CD8-positive, alpha-beta memory T cell (primary cell): ENCODE measurements around the gene ANKRD31. TPM values are rescaled to one million over a fixed set of nuclear protein-coding genes. Genes with fewer than 3 reads are reported as not detected.

Experiments
- CTCF ChIA-PET: fragments of 350-600 bp; sonication (Branson Sonifier 250); formaldehyde crosslinking; loops from one replicate; lab custom pipeline; 2021; ENCODE audit warnings: antibody characterized with exemption; lab: Charles Lee
- POLR2A ChIA-PET: fragments of 350-600 bp; sonication (Branson Sonifier 250); formaldehyde crosslinking; loops from one replicate; lab custom pipeline; 2021; ENCODE audit warnings: antibody characterized with exemption; lab: Charles Lee
- DNase-seq, 5 donors: peaks; one replicate each; pipeline versions ENCODE4 v3.0.0 to v3.0.0-alpha.2; 2020 to 2022; ENCODE audit warnings: mixed read lengths in 1 of 5
- H3K27ac ChIP-seq: one replicate; pipeline ENCODE4 v1.7.0; 2013; ENCODE audit warnings: low read depth, mild to moderate bottlenecking, low read length, moderate library complexity
- H3K27me3 ChIP-seq: 2 replicates; pipeline ENCODE4 v1.7.0; 2013; ENCODE audit warnings: low read length, mild to moderate bottlenecking; ENCODE audit not compliant: insufficient read depth, poor library complexity, severe bottlenecking
- H3K36me3 ChIP-seq: 2 replicates; pipeline ENCODE4 v1.7.0; 2013; ENCODE audit warnings: mild to moderate bottlenecking, low read length, moderate library complexity; ENCODE audit not compliant: insufficient read depth
- H3K4me1 ChIP-seq: 2 replicates; pipeline ENCODE4 v1.7.0; 2013; ENCODE audit warnings: mild to moderate bottlenecking, low read length, moderate library complexity; ENCODE audit not compliant: insufficient read depth
- H3K4me3 ChIP-seq: 2 replicates; pipeline ENCODE4 v1.7.0; 2013; ENCODE audit warnings: mild to moderate bottlenecking, low read length
- H3K9me3 ChIP-seq: 2 replicates; pipeline ENCODE4 v1.7.0; 2013; ENCODE audit warnings: mild to moderate bottlenecking, low read length
- H3K27ac Mint-ChIP-seq, 8 donors: one replicate each; pipeline ENCODE4 v1.8.0; 2020 to 2021; ENCODE audit warnings: mixed read lengths in 8 of 8, mild to moderate bottlenecking in 6 of 8, inconsistent platforms in 3 of 8, moderate library complexity in 3 of 8
- H3K27me3 Mint-ChIP-seq, 2 donors: one replicate each; pipeline ENCODE4 v1.8.0; 2020 to 2021; ENCODE audit warnings: mixed read lengths in 2 of 2, mild to moderate bottlenecking in 1 of 2, moderate library complexity in 1 of 2
- H3K36me3 Mint-ChIP-seq, 3 donors: one replicate each; pipeline ENCODE4 v1.8.0; 2020 to 2021; ENCODE audit warnings: mixed read lengths in 3 of 3, inconsistent platforms in 1 of 3, mild to moderate bottlenecking in 1 of 3
- H3K4me1 Mint-ChIP-seq, 3 donors: one replicate each; pipeline ENCODE4 v1.8.0; 2020 to 2021; ENCODE audit warnings: mixed read lengths in 3 of 3, inconsistent platforms in 1 of 3, mild to moderate bottlenecking in 1 of 3
- H3K4me3 Mint-ChIP-seq, 7 donors: one replicate each; pipeline ENCODE4 v1.8.0; 2020 to 2021; ENCODE audit warnings: mixed read lengths in 7 of 7, mild to moderate bottlenecking in 6 of 7, moderate library complexity in 4 of 7, inconsistent platforms in 2 of 7
- H3K9me3 Mint-ChIP-seq, 5 donors: one replicate each; pipeline ENCODE4 v1.8.0; 2020 to 2022; ENCODE audit warnings: mixed read lengths in 5 of 5, mild to moderate bottlenecking in 3 of 5, moderate library complexity in 2 of 5, inconsistent platforms in 1 of 5
- polyA plus RNA-seq: library from polyadenylated mRNA; unstranded; fragments of 300-500 nt; fragmentation: Illumina TruSeq; gene quantifications from one replicate; pipeline ENCODE4 v1.2.3, GENCODE V29; 2021
- total RNA-seq, 2 experiments: library from RNA; stranded (reverse); gene quantifications; one replicate each; pipeline ENCODE4 v1.2.3, GENCODE V29; 2021

The ANKRD31 gene
- total and polyA plus RNA-seq, 3 experiments from 2014 or later = 0.33 to 0.66 (median 0.64) TPM

GRCh38 chr5:75049456-75050351 is 187.0 kb downstream of the ANKRD31 start:
- Mint-ChIP-seq H3K27me3 (peaks cover 0 to 3% of the 10 kb centered on the region in 2 donors), H3K27ac (peak overlapping the region in 7 of 8 donors; percentile 70 to 94 (median 79)), H3K4me3 (peak overlapping the region; percentile 59 to 97 (median 93)), H3K36me3 (peaks cover 13 to 38% (median 19%) of the 10 kb centered on the region in 3 donors), H3K4me1 (peaks cover 65 to 86% (median 85%) of the 10 kb centered on the region in 3 donors), H3K9me3 (no peaks in the 10 kb centered on the region)
- peaks cover 6% of the 10 kb centered on the region for H3K36me3 ChIP-seq
- DNase-seq = peak; percentile 40 to 77 (median 55)
- peaks cover 64% of the 10 kb centered on the region for H3K4me1 ChIP-seq
- no peaks in the 10 kb centered on the region for H3K27me3 ChIP-seq
- POLR2A ChIA-PET = interaction anchor here (0.9 to 1.7 kb wide), 2 partner anchors 15 to 187 kb away, joined by 3 to 7 read pairs; partner anchors contain the start of gene ANKRD31
- CTCF ChIA-PET = interaction anchor here (0.6 to 4.9 kb wide), 32 partner anchors 9 to 287 kb away, joined by 3 to 37 read pairs (median 4); partner anchors contain the start of genes ANKRD31 and HMGCR
- H3K4me3 ChIP-seq = peak overlapping the region; percentile 31
- H3K27ac ChIP-seq = no peak overlapping the region
- no peaks in the 10 kb centered on the region for H3K9me3 ChIP-seq

- ChIA-PET CTCF (interaction anchor here (0.6 to 4.9 kb wide), 13 partner anchors 10 to 289 kb away, joined by 3 to 30 read pairs (median 3); partner anchors contain the start of genes ANKRD31 and HMGCR), POLR2A (interaction anchor here (0.5 kb wide), 1 partner anchor 11 kb away, joined by 4 read pairs; no protein-coding TSS in a partner anchor)
- no peaks in the 10 kb centered on the region for H3K9me3 Mint-ChIP-seq
- DNase-seq = no peak
- peaks cover 59 to 85% (median 81%) of the 10 kb centered on the region in 3 donors for H3K4me1 Mint-ChIP-seq
- Histone ChIP-seq H3K27ac (no peak overlapping the region), H3K4me1 (peaks cover 63% of the 10 kb centered on the region), H3K4me3 (peak overlapping the region; percentile 14), H3K27me3 (no peaks in the 10 kb centered on the region), H3K9me3 (no peaks in the 10 kb centered on the region), H3K36me3 (peaks cover 11% of the 10 kb centered on the region)
- H3K27me3 Mint-ChIP-seq = peaks cover 0 to 1% of the 10 kb centered on the region in 2 donors
- peak overlapping the region; percentile 66 to 97 (median 80) for H3K4me3 Mint-ChIP-seq
- peaks cover 22 to 45% (median 28%) of the 10 kb centered on the region in 3 donors for H3K36me3 Mint-ChIP-seq
- peak overlapping the region; percentile 38 to 90 (median 72) for H3K27ac Mint-ChIP-seq
These were observed 188.2 kb downstream of the ANKRD31 start for GRCh38 chr5:75048457-75048953.

- POLR2A ChIA-PET = interaction anchor here (0.8 kb wide), 1 partner anchor 9 kb away, joined by 3 read pairs; no protein-coding TSS in a partner anchor
- H3K9me3 Mint-ChIP-seq = no peaks in the 10 kb centered on the region
- Histone ChIP-seq H3K27me3 (no peaks in the 10 kb centered on the region), H3K27ac (no peak overlapping the region), H3K9me3 (no peaks in the 10 kb centered on the region), H3K4me3 (no peak overlapping the region), H3K4me1 (peaks cover 63% of the 10 kb centered on the region), H3K36me3 (peaks cover 14% of the 10 kb centered on the region)
- peak overlapping the region in 5 of 8 donors; percentile 45 to 90 (median 81) for H3K27ac Mint-ChIP-seq
- CTCF ChIA-PET = interaction anchor here (1.6 kb wide), 1 partner anchor 127 kb away, joined by 3 read pairs; no protein-coding TSS in a partner anchor
- H3K36me3 Mint-ChIP-seq = peaks cover 25 to 55% (median 35%) of the 10 kb centered on the region in 3 donors
- peaks cover 60 to 90% (median 88%) of the 10 kb centered on the region in 3 donors for H3K4me1 Mint-ChIP-seq
- H3K4me3 Mint-ChIP-seq = no peak overlapping the region
- peaks cover 0 to 1% of the 10 kb centered on the region in 2 donors for H3K27me3 Mint-ChIP-seq
- no peak for DNase-seq
These were observed 189.3 kb downstream of the ANKRD31 start for GRCh38 chr5:75047356-75047755.

- no peak overlapping the region for H3K27ac ChIP-seq
- Mint-ChIP-seq H3K36me3 (peaks cover 25 to 58% (median 37%) of the 10 kb centered on the region in 3 donors), H3K27me3 (peaks cover 0 to 1% of the 10 kb centered on the region in 2 donors), H3K27ac (peak overlapping the region in 2 of 8 donors; percentile 46 to 59), H3K4me1 (peaks cover 53 to 82% (median 82%) of the 10 kb centered on the region in 3 donors), H3K4me3 (peak overlapping the region in 1 of 7 donors; percentile 23), H3K9me3 (no peaks in the 10 kb centered on the region)
- ChIA-PET POLR2A (interaction anchor here (0.8 kb wide), 1 partner anchor 9 kb away, joined by 3 read pairs; no protein-coding TSS in a partner anchor), CTCF (no interaction called here)
- H3K9me3 ChIP-seq = no peaks in the 10 kb centered on the region
- peaks cover 59% of the 10 kb centered on the region for H3K4me1 ChIP-seq
- H3K27me3 ChIP-seq = no peaks in the 10 kb centered on the region
- DNase-seq = no peak
- peaks cover 14% of the 10 kb centered on the region for H3K36me3 ChIP-seq
- H3K4me3 ChIP-seq = no peak overlapping the region
These were observed 190.1 kb downstream of the ANKRD31 start for GRCh38 chr5:75046366-75047142.

- H3K36me3 ChIP-seq = peaks cover 14% of the 10 kb centered on the region
- CTCF ChIA-PET = interaction anchor here (1.1 to 1.4 kb wide), 2 partner anchors 10 to 191 kb away, joined by 3 read pairs; no protein-coding TSS in a partner anchor
- H3K27ac Mint-ChIP-seq = peak overlapping the region in 2 of 8 donors; percentile 32 to 67
These were observed 191.6 kb downstream of the ANKRD31 start for GRCh38 chr5:75045071-75045470.

GRCh38 chr5:75044406-75044805 is 192.3 kb downstream of the ANKRD31 start:
- Mint-ChIP-seq H3K36me3 (peaks cover 28 to 72% (median 45%) of the 10 kb centered on the region in 3 donors), H3K27me3 (peaks cover 0 to 1% of the 10 kb centered on the region in 2 donors), H3K9me3 (no peaks in the 10 kb centered on the region), H3K4me1 (peaks cover 32 to 77% (median 72%) of the 10 kb centered on the region in 3 donors), H3K4me3 (no peak overlapping the region), H3K27ac (peak overlapping the region in 3 of 8 donors; percentile 19 to 91 (median 32))
- peaks cover 14% of the 10 kb centered on the region for H3K36me3 ChIP-seq
- POLR2A ChIA-PET = no interaction called here
- no peaks in the 10 kb centered on the region for H3K9me3 ChIP-seq
- H3K4me1 ChIP-seq = peaks cover 37% of the 10 kb centered on the region
- no peaks in the 10 kb centered on the region for H3K27me3 ChIP-seq
- H3K4me3 ChIP-seq = no peak overlapping the region
- no peak overlapping the region for H3K27ac ChIP-seq
- no peak for DNase-seq
- CTCF ChIA-PET = interaction anchor here (1.1 to 1.4 kb wide), 2 partner anchors 10 to 191 kb away, joined by 3 read pairs; no protein-coding TSS in a partner anchor

More at GRCh38 chr5:75045071-75045470, 191.6 kb downstream of the ANKRD31 start:
- Histone ChIP-seq H3K9me3 (no peaks in the 10 kb centered on the region), H3K4me1 (peaks cover 44% of the 10 kb centered on the region), H3K4me3 (no peak overlapping the region), H3K27ac (no peak overlapping the region), H3K27me3 (no peaks in the 10 kb centered on the region)
- Mint-ChIP-seq H3K27me3 (peaks cover 0 to 1% of the 10 kb centered on the region in 2 donors), H3K9me3 (no peaks in the 10 kb centered on the region), H3K4me3 (no peak overlapping the region), H3K4me1 (peaks cover 38 to 77% (median 74%) of the 10 kb centered on the region in 3 donors), H3K36me3 (peaks cover 25 to 67% (median 45%) of the 10 kb centered on the region in 3 donors)
- POLR2A ChIA-PET = no interaction called here
- no peak for DNase-seq
